HepG2 (cell line): ENCODE measurements around the gene G6PD.

Experiments used
- BCL6 ChIP-seq: IDR thresholded peaks from 2 replicates; pipeline ENCODE4 v1.6.1; 2016; ENCODE audit warnings: missing genetic modification reagents, missing compliant biosample characterization
- FIP1L1 ChIP-seq: fragments of 200-400 bp; formaldehyde crosslinking; IDR thresholded peaks from 2 replicates; pipeline ENCODE4 v1.6.1; 2018; ENCODE audit warnings: low read depth, mild to moderate bottlenecking, low read length, moderate library complexity, borderline replicate concordance; ENCODE audit not compliant: insufficient read depth
- HOXA3 ChIP-seq: sonication (generic); formaldehyde crosslinking; IDR thresholded peaks from 2 replicates; pipeline ENCODE4 v1.5.0; 2020; ENCODE audit warnings: missing genetic modification reagents
- POLR2AphosphoS5 ChIP-seq: IDR thresholded peaks from 2 replicates; pipeline ENCODE4 v1.6.1; 2012; ENCODE audit warnings: low read depth, low read length
- SMAD1 ChIP-seq: sonication (generic); formaldehyde crosslinking; IDR thresholded peaks from 2 replicates; pipeline ENCODE4 v1.4.0; 2020; ENCODE audit warnings: missing genetic modification reagents, low read depth, mild to moderate bottlenecking, borderline replicate concordance
- SMAD3 ChIP-seq: sonication (generic); formaldehyde crosslinking; IDR thresholded peaks from 2 replicates; pipeline ENCODE4 v1.4.0; 2020; ENCODE audit warnings: missing genetic modification reagents
- SP2 ChIP-seq: sonication (generic); formaldehyde crosslinking; IDR thresholded peaks from 2 replicates; pipeline ENCODE4 v1.5.1; 2020; ENCODE audit warnings: mild to moderate bottlenecking, missing genetic modification reagents
- STAT5B ChIP-seq: sonication (generic); formaldehyde crosslinking; IDR thresholded peaks from 2 replicates; pipeline ENCODE4 v1.4.0; 2020; ENCODE audit warnings: missing genetic modification reagents
- ZNF549 ChIP-seq: sonication (generic); formaldehyde crosslinking; IDR thresholded peaks from 2 replicates; pipeline ENCODE4 v1.5.0; 2020; ENCODE audit warnings: missing genetic modification reagents
- ZNF605 ChIP-seq: sonication (generic); formaldehyde crosslinking; IDR thresholded peaks from 2 replicates; pipeline ENCODE4 v1.8.0; 2022; ENCODE audit warnings: mild to moderate bottlenecking, missing genetic modification reagents
- TF ChIP-seq, protein P1 (sequence below): sonication (generic); formaldehyde crosslinking; IDR thresholded peaks from 2 replicates; pipeline ENCODE4 v1.8.1; 2023; ENCODE audit warnings: mild to moderate bottlenecking, missing genetic modification reagents
- TF ChIP-seq, protein P2 (sequence below): sonication (generic); formaldehyde crosslinking; IDR thresholded peaks from 2 replicates; pipeline ENCODE4 v1.5.0; 2020; ENCODE audit warnings: mild to moderate bottlenecking, missing genetic modification reagents, moderate library complexity
- TF ChIP-seq, protein P3 (sequence below): sonication (generic); formaldehyde crosslinking; IDR thresholded peaks from 2 replicates; pipeline ENCODE4 v1.8.0; 2022; ENCODE audit warnings: mild to moderate bottlenecking, missing genetic modification reagents; ENCODE audit not compliant: insufficient replicate concordance
- TF ChIP-seq, protein P4 (sequence below): fragments of 450-650 bp; IDR thresholded peaks from 2 replicates; pipeline ENCODE4 v1.6.1; 2016

DNA sequence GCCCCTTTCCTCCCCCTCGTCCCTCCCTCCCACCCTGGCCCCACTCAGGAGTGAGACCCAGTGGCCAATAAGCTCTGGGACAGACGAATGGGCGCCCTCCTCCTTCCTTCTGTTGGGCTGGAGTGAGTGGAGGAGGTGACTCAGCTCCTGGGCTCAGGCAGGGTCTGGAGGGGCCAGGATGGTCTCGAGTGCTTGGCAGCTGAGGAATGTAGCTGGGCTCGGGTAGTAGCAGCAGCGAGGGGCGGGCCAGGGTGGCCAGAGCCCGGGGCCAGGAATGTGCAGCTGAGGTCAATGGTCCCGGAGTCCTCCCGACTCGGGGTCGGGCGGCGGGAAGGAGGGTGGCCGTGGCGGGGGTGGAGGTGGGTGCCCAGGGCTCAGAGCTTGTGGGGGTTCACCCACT, 15.0 kb downstream of the G6PD start:
- TF ChIP-seq, protein P1, sequence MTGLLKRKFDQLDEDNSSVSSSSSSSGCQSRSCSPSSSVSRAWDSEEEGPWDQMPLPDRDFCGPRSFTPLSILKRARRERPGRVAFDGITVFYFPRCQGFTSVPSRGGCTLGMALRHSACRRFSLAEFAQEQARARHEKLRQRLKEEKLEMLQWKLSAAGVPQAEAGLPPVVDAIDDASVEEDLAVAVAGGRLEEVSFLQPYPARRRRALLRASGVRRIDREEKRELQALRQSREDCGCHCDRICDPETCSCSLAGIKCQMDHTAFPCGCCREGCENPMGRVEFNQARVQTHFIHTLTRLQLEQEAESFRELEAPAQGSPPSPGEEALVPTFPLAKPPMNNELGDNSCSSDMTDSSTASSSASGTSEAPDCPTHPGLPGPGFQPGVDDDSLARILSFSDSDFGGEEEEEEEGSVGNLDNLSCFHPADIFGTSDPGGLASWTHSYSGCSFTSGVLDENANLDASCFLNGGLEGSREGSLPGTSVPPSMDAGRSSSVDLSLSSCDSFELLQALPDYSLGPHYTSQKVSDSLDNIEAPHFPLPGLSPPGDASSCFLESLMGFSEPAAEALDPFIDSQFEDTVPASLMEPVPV (CRISPR knock-in tag), result no peak
- TF ChIP-seq, protein P2, sequence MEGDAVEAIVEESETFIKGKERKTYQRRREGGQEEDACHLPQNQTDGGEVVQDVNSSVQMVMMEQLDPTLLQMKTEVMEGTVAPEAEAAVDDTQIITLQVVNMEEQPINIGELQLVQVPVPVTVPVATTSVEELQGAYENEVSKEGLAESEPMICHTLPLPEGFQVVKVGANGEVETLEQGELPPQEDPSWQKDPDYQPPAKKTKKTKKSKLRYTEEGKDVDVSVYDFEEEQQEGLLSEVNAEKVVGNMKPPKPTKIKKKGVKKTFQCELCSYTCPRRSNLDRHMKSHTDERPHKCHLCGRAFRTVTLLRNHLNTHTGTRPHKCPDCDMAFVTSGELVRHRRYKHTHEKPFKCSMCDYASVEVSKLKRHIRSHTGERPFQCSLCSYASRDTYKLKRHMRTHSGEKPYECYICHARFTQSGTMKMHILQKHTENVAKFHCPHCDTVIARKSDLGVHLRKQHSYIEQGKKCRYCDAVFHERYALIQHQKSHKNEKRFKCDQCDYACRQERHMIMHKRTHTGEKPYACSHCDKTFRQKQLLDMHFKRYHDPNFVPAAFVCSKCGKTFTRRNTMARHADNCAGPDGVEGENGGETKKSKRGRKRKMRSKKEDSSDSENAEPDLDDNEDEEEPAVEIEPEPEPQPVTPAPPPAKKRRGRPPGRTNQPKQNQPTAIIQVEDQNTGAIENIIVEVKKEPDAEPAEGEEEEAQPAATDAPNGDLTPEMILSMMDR, result no peak
- TF ChIP-seq ZNF605 (no peak), SMAD3 (no peak), SMAD1 (CRISPR knock-in tag) (no peak), POLR2AphosphoS5 (no peak), FIP1L1 (no peak), SP2 (CRISPR knock-in tag) (no peak), ZNF549 (CRISPR knock-in tag) (no peak), BCL6 (CRISPR knock-in tag) (no peak), STAT5B (CRISPR knock-in tag) (no peak), HOXA3 (no peak)
- TF ChIP-seq, protein P3, sequence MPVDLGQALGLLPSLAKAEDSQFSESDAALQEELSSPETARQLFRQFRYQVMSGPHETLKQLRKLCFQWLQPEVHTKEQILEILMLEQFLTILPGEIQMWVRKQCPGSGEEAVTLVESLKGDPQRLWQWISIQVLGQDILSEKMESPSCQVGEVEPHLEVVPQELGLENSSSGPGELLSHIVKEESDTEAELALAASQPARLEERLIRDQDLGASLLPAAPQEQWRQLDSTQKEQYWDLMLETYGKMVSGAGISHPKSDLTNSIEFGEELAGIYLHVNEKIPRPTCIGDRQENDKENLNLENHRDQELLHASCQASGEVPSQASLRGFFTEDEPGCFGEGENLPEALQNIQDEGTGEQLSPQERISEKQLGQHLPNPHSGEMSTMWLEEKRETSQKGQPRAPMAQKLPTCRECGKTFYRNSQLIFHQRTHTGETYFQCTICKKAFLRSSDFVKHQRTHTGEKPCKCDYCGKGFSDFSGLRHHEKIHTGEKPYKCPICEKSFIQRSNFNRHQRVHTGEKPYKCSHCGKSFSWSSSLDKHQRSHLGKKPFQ (CRISPR knock-in tag), result no peak
- TF ChIP-seq, protein P4, sequence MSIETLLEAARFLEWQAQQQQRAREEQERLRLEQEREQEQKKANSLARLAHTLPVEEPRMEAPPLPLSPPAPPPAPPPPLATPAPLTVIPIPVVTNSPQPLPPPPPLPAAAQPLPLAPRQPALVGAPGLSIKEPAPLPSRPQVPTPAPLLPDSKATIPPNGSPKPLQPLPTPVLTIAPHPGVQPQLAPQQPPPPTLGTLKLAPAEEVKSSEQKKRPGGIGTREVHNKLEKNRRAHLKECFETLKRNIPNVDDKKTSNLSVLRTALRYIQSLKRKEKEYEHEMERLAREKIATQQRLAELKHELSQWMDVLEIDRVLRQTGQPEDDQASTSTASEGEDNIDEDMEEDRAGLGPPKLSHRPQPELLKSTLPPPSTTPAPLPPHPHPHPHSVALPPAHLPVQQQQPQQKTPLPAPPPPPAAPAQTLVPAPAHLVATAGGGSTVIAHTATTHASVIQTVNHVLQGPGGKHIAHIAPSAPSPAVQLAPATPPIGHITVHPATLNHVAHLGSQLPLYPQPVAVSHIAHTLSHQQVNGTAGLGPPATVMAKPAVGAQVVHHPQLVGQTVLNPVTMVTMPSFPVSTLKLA, result no peak
